ENCODE measurements around the gene YOD1.

GRCh38 chr1:207056673-207057072, 5.7 kb upstream of the YOD1 start:
- TF ChIP-seq EP300 (IDR thresholded peaks at IDR 0.05; ENCODE audit: low read depth in 2 of 2, low read length in 2 of 2) (no peak), EP300 (CRISPR knock-in tag; IDR thresholded peaks at IDR 0.05; ENCODE audit: borderline replicate concordance) (no peak), TCF7L2 (IDR thresholded peaks at IDR 0.05; ENCODE audit: low read depth, low read length) (no peak)
